K562 (cell line): ENCODE measurements around the gene TERB2. TPM values are rescaled to one million over a fixed set of nuclear protein-coding genes. Genes with fewer than 3 reads are reported as not detected.

Experiments
- CXXC5 ChIP-seq: fragments of 250-450 bp; sonication (Bioruptor Pico); IDR thresholded peaks from 2 replicates; pipeline ENCODE4 v1.8.0; 2022; ENCODE audit warnings: inconsistent platforms, mild to moderate bottlenecking, moderate library complexity
- FOXJ2 ChIP-seq: fragments of 200-800 bp; sonication (Bioruptor generic); IDR thresholded peaks from 2 replicates; pipeline ENCODE4 v1.6.1; 2016; ENCODE audit warnings: missing genetic modification characterization, missing compliant biosample characterization
- HNRNPLL ChIP-seq: fragments of 200-400 bp; formaldehyde crosslinking; IDR thresholded peaks from 2 replicates; pipeline ENCODE4 v1.6.1; 2017; ENCODE audit warnings: low read length, low read depth, mild to moderate bottlenecking; ENCODE audit not compliant: poor library complexity, severe bottlenecking
- polyA plus RNA-seq, 8 experiments: library from polyadenylated mRNA; depleted of rRNA in 4 of 8; stranded (reverse) in 5 of 8; unstranded in 3 of 8; fragments of >200 nt; fragmentation: Nextera tagmentation in 2 of 8; fragmentation: Illumina TruSeq in 1 of 8; extraction: Ambion mirVana in 2 of 8; extraction: Trizol in 1 of 8; gene quantifications; 2 replicates each; pipeline versions ENCODE4 v1.2.1 to v1.2.3, GENCODE V29; 2011 to 2014; ENCODE audit warnings: inconsistent platforms in 1 of 8, missing spikeins in 1 of 8
- total RNA-seq, 7 experiments: library from RNA; depleted of rRNA in 6 of 7; stranded (reverse); fragments of >200 nt in 6 of 7; fragmentation: Illumina TruSeq in 2 of 7; extraction: Trizol in 2 of 7; gene quantifications; 2 replicates each; pipeline versions ENCODE4 v1.2.1 to v1.2.3, GENCODE V29; 2011 to 2021; ENCODE audit warnings: low replicate concordance in 1 of 7
- TF ChIP-seq, protein P1 (sequence below): fragments of 450-650 bp; IDR thresholded peaks from one replicate; pipeline ENCODE4 v1.6.1; 2018; ENCODE audit warnings: mild to moderate bottlenecking, moderate library complexity; ENCODE audit not compliant: partially characterized antibody
- TF ChIP-seq, protein P2 (sequence below): fragments of 450-650 bp; IDR thresholded peaks from 2 replicates; pipeline ENCODE4 v1.6.1; 2016; ENCODE audit warnings: mild to moderate bottlenecking
- TF ChIP-seq, protein P3 (sequence below): sonication (generic); formaldehyde crosslinking; IDR thresholded peaks from 2 replicates; pipeline ENCODE4 v1.4.0; 2020; ENCODE audit warnings: mild to moderate bottlenecking, missing genetic modification reagents
- TF ChIP-seq, protein P4 (sequence below), 2 experiments: fragments of 450-650 bp; formaldehyde crosslinking in 1 of 2; IDR thresholded peaks; 2 replicates each; pipeline versions ENCODE4 v1.4.0 to v1.6.1; 2014 to 2020; ENCODE audit warnings: mild to moderate bottlenecking in 2 of 2, borderline replicate concordance in 1 of 2, low read depth in 1 of 2
- TF ChIP-seq, protein P5 (sequence below): fragments of 450-650 bp; IDR thresholded peaks from 2 replicates; pipeline ENCODE4 v1.7.1; 2018; ENCODE audit warnings: mild to moderate bottlenecking, low read depth; ENCODE audit not compliant: partially characterized antibody

Gene TERB2
- total and polyA plus RNA-seq, 9 of the 15 experiments (the other 6 are each of a cell fraction or from before 2014, with no cell fraction given) = not detected

DNA sequence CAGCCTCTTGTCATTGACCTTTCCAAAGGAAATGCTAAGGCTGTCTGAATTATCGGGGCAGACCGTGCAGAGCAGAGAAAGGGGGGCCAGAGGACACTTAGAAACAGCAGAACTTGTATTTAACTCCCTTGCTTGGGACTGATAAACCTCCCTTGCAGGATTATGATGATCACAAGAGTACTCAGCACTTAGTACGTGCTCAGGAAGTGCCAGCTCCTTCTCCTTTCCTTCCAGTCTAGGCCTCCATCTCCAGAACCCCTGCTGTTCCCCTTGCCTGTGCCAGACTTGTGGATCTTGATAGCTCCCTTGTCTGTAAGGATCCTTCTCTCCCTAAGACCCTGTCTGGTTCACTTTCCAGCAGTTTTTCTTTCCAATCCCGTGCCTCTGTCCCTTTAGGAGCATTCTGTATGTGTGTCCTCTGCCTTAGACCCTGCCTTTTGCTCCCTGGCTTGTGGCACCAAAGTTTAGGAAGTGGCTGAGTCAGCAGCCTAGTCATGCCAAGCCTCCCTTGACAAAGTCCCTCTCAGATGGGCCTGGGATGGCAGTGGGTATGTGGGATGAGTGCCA lies 67.3 kb downstream of the TERB2 start (continued):
- TF ChIP-seq, protein P1, sequence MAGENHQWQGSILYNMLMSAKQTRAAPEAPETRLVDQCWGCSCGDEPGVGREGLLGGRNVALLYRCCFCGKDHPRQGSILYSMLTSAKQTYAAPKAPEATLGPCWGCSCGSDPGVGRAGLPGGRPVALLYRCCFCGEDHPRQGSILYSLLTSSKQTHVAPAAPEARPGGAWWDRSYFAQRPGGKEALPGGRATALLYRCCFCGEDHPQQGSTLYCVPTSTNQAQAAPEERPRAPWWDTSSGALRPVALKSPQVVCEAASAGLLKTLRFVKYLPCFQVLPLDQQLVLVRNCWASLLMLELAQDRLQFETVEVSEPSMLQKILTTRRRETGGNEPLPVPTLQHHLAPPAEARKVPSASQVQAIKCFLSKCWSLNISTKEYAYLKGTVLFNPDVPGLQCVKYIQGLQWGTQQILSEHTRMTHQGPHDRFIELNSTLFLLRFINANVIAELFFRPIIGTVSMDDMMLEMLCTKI = no peak
- TF ChIP-seq, protein P2, sequence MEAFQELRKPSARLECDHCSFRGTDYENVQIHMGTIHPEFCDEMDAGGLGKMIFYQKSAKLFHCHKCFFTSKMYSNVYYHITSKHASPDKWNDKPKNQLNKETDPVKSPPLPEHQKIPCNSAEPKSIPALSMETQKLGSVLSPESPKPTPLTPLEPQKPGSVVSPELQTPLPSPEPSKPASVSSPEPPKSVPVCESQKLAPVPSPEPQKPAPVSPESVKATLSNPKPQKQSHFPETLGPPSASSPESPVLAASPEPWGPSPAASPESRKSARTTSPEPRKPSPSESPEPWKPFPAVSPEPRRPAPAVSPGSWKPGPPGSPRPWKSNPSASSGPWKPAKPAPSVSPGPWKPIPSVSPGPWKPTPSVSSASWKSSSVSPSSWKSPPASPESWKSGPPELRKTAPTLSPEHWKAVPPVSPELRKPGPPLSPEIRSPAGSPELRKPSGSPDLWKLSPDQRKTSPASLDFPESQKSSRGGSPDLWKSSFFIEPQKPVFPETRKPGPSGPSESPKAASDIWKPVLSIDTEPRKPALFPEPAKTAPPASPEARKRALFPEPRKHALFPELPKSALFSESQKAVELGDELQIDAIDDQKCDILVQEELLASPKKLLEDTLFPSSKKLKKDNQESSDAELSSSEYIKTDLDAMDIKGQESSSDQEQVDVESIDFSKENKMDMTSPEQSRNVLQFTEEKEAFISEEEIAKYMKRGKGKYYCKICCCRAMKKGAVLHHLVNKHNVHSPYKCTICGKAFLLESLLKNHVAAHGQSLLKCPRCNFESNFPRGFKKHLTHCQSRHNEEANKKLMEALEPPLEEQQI = no peak
- TF ChIP-seq FOXJ2 = no peak
- TF ChIP-seq CXXC5 (CRISPR knock-in tag) = no peak
- TF ChIP-seq HNRNPLL = no peak
- TF ChIP-seq, protein P3, sequence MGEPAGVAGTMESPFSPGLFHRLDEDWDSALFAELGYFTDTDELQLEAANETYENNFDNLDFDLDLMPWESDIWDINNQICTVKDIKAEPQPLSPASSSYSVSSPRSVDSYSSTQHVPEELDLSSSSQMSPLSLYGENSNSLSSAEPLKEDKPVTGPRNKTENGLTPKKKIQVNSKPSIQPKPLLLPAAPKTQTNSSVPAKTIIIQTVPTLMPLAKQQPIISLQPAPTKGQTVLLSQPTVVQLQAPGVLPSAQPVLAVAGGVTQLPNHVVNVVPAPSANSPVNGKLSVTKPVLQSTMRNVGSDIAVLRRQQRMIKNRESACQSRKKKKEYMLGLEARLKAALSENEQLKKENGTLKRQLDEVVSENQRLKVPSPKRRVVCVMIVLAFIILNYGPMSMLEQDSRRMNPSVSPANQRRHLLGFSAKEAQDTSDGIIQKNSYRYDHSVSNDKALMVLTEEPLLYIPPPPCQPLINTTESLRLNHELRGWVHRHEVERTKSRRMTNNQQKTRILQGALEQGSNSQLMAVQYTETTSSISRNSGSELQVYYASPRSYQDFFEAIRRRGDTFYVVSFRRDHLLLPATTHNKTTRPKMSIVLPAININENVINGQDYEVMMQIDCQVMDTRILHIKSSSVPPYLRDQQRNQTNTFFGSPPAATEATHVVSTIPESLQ (CRISPR knock-in tag) = no peak
- TF ChIP-seq, protein P4, sequence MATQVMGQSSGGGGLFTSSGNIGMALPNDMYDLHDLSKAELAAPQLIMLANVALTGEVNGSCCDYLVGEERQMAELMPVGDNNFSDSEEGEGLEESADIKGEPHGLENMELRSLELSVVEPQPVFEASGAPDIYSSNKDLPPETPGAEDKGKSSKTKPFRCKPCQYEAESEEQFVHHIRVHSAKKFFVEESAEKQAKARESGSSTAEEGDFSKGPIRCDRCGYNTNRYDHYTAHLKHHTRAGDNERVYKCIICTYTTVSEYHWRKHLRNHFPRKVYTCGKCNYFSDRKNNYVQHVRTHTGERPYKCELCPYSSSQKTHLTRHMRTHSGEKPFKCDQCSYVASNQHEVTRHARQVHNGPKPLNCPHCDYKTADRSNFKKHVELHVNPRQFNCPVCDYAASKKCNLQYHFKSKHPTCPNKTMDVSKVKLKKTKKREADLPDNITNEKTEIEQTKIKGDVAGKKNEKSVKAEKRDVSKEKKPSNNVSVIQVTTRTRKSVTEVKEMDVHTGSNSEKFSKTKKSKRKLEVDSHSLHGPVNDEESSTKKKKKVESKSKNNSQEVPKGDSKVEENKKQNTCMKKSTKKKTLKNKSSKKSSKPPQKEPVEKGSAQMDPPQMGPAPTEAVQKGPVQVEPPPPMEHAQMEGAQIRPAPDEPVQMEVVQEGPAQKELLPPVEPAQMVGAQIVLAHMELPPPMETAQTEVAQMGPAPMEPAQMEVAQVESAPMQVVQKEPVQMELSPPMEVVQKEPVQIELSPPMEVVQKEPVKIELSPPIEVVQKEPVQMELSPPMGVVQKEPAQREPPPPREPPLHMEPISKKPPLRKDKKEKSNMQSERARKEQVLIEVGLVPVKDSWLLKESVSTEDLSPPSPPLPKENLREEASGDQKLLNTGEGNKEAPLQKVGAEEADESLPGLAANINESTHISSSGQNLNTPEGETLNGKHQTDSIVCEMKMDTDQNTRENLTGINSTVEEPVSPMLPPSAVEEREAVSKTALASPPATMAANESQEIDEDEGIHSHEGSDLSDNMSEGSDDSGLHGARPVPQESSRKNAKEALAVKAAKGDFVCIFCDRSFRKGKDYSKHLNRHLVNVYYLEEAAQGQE (IDR thresholded peaks at IDR 0.05; ENCODE audit: borderline replicate concordance) = no peak
- TF ChIP-seq, protein P4 (CRISPR knock-in tag; IDR thresholded peaks at IDR 0.05; ENCODE audit: low read depth) = no peak
- TF ChIP-seq, protein P5, sequence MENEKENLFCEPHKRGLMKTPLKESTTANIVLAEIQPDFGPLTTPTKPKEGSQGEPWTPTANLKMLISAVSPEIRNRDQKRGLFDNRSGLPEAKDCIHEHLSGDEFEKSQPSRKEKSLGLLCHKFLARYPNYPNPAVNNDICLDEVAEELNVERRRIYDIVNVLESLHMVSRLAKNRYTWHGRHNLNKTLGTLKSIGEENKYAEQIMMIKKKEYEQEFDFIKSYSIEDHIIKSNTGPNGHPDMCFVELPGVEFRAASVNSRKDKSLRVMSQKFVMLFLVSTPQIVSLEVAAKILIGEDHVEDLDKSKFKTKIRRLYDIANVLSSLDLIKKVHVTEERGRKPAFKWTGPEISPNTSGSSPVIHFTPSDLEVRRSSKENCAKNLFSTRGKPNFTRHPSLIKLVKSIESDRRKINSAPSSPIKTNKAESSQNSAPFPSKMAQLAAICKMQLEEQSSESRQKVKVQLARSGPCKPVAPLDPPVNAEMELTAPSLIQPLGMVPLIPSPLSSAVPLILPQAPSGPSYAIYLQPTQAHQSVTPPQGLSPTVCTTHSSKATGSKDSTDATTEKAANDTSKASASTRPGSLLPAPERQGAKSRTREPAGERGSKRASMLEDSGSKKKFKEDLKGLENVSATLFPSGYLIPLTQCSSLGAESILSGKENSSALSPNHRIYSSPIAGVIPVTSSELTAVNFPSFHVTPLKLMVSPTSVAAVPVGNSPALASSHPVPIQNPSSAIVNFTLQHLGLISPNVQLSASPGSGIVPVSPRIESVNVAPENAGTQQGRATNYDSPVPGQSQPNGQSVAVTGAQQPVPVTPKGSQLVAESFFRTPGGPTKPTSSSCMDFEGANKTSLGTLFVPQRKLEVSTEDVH = no peak
